Right lobe of liver (tissue), 6 donors: Measurements from ENCODE around the gene SUPV3L1. TPM values are rescaled to one million over a fixed set of nuclear protein-coding genes. Genes with fewer than 3 reads are reported as not detected.

Source experiments
- ATAC-seq, 4 donors: fragments of 200-7000 bp; cut with Tn5 transposase; one replicate each; pipeline ENCODE4 v1.9.1; 2020; ENCODE audit warnings: mild to moderate bottlenecking in 4 of 4, moderate library complexity in 4 of 4
- DNase-seq, 3 donors: peaks; one replicate each; pipeline ENCODE4 v3.0.0-alpha.2; 2020
- H3K27ac ChIP-seq, 3 donors: fragments of 200-600 bp; one replicate each; pipeline ENCODE4 v1.8.0; 2022
- H3K27me3 ChIP-seq, 2 donors: fragments of 200-600 bp; one replicate each; pipeline ENCODE4 v1.8.0; 2022
- H3K36me3 ChIP-seq, 4 donors: fragments of 200-600 bp; sonication (generic) in 1 of 4; one replicate each; pipeline versions ENCODE4 v1.5.1 to v1.8.0; 2017 to 2022; ENCODE audit warnings: control low read depth in 1 of 4
- H3K4me1 ChIP-seq, 4 donors: fragments of 200-600 bp; sonication (generic) in 1 of 4; one replicate each; pipeline versions ENCODE4 v1.5.1 to v1.8.0; 2017 to 2022; ENCODE audit warnings: control low read depth in 1 of 4
- H3K4me3 ChIP-seq, 3 donors: fragments of 200-600 bp; one replicate each; pipeline ENCODE4 v1.8.0; 2022
- H3K9me3 ChIP-seq, 4 donors: fragments of 200-600 bp; sonication (generic) in 1 of 4; one replicate each; pipeline versions ENCODE4 v1.5.1 to v1.8.0; 2017 to 2022; ENCODE audit warnings: control low read depth in 1 of 4
- POLR2A ChIP-seq: fragments of 450-650 bp; IDR thresholded peaks from one replicate; pipeline ENCODE4 v1.6.1; 2017; ENCODE audit warnings: antibody characterized with exemption, mild to moderate bottlenecking
- WGBS: methylation state at CpG from one replicate; pipeline ENCODE4 v1.1.6; 2018; ENCODE audit warnings: low coverage, low lambda C conversion rate; ENCODE audit not compliant: insufficient coverage; ENCODE audit errors: missing lambda C conversion rate; 5-methylcytosine and 5-hydroxymethylcytosine counted together
- intact Hi-C, 2 donors: fragments of 100-400 bp; cut with DNase I; formaldehyde crosslinking; loops; one replicate each; pipeline versions ENCODE4 v1.11.2 to v1.14.1; 2022
- total RNA-seq, 6 experiments: library from RNA; depleted of rRNA in 2 of 6; stranded (reverse); fragments of >200 nt in 2 of 6; fragmentation: NEBNext Ultra II Directional in 3 of 6; extraction: Animal tissue kit (Norgen Biotek cat#: 25700) in 3 of 6; gene quantifications; one replicate each; pipeline versions ENCODE4 v1.1.0 to v1.2.4, GENCODE V29; 2016 to 2023
- TF ChIP-seq, protein P1 (sequence below), 4 donors: fragments of 200-600 bp in 3 of 4; fragments of 450-650 bp in 1 of 4; IDR thresholded peaks; one replicate each; pipeline versions ENCODE4 v1.5.1 to v1.8.0; 2016 to 2022; ENCODE audit warnings: antibody characterized with exemption in 4 of 4, mild to moderate bottlenecking in 2 of 4
- donor health status: DM: no; HTN: yes; CAD: no.
- donor health status: DM: no; HTN: no; CAD: no.
- donor health status: DM: no; HTN: no; CAD: no.
- donor health status: DM: no; HTN: yes; CAD: no.
- donor health status: DM: no; HTN: yes; CAD: no.

SUPV3L1 gene
- total RNA-seq, 6 experiments from 2014 or later = 18.4 to 28.5 (median 22.6) TPM

GRCh38 chr10:69243817-69244216 lies 63.8 kb downstream of the SUPV3L1 start:
- DNase-seq = no peak
- no peaks in the 10 kb centered on the region for H3K9me3 ChIP-seq
- TF ChIP-seq, protein P1, sequence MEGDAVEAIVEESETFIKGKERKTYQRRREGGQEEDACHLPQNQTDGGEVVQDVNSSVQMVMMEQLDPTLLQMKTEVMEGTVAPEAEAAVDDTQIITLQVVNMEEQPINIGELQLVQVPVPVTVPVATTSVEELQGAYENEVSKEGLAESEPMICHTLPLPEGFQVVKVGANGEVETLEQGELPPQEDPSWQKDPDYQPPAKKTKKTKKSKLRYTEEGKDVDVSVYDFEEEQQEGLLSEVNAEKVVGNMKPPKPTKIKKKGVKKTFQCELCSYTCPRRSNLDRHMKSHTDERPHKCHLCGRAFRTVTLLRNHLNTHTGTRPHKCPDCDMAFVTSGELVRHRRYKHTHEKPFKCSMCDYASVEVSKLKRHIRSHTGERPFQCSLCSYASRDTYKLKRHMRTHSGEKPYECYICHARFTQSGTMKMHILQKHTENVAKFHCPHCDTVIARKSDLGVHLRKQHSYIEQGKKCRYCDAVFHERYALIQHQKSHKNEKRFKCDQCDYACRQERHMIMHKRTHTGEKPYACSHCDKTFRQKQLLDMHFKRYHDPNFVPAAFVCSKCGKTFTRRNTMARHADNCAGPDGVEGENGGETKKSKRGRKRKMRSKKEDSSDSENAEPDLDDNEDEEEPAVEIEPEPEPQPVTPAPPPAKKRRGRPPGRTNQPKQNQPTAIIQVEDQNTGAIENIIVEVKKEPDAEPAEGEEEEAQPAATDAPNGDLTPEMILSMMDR (IDR thresholded peaks at IDR 0.05) = no peak
- no peak for TF ChIP-seq POLR2A
- no peak overlapping the region for H3K27ac ChIP-seq
- H3K4me1 ChIP-seq = no peaks in the 10 kb centered on the region
- no peak for ATAC-seq
- 94% methylated on average over 8 of the region's 10 CpGs for WGBS
- H3K27me3 ChIP-seq = no peaks in the 10 kb centered on the region
- intact Hi-C loops = loop anchor here in 1 of 2 donors (5.0 kb wide), 1 partner anchor 148 kb away; no protein-coding TSS in a partner anchor
- H3K4me3 ChIP-seq = no peak overlapping the region
- no peaks in the 10 kb centered on the region for H3K36me3 ChIP-seq

- intact Hi-C loops = no loop called here
- WGBS = no CpG with 5 or more reads among the region's 5 CpGs
- DNase-seq (no peak), ATAC-seq (no peak)
- TF ChIP-seq, protein P1 (IDR thresholded peaks at IDR 0.05) = no peak
- TF ChIP-seq POLR2A = no peak
- no peak overlapping the region for H3K27ac ChIP-seq
- H3K27me3 ChIP-seq = no peaks in the 10 kb centered on the region
- H3K4me1 ChIP-seq = no peaks in the 10 kb centered on the region
- H3K9me3 ChIP-seq = no peaks in the 10 kb centered on the region
- no peak overlapping the region for H3K4me3 ChIP-seq
- H3K36me3 ChIP-seq = peaks cover 0 to 5% (median 0%) of the 10 kb centered on the region in 4 donors
These were observed 66.0 kb downstream of the SUPV3L1 start for GRCh38 chr10:69246036-69246435.

DNA sequence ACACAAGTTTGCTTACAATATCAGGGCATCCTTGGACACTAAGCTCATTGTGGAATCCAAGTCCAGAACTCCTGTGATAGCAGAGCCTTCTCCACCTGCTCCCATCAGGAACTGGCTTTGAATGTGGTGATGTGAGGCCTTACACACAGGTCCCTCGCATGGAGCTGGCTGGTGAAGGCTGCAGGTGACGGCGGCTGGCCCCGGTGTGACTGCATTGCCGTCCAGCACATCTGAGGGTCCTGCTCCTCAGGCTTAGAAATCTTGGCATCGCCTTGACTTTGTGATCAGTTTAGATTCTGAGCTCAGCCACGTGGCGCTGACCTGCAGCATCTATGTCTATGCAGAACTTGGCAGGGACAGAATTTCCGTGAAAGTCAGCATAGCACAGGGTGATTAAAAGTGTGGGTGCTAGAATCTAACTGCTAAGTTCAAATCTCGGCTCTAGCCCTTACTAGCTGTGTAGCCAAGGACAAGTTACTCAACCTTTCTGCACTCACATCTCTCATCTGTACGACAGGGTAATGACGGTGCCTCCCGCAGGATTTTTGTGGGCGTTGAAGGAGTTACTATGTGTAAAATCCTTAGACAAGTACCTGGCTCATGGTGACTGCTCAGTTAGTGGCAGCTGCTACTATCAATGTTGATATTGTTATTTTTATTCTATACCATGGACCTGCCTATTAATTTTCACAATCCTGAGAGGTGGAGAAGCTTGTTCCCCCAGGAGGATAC lies 66.7 kb downstream of the SUPV3L1 start:
- intact Hi-C loops = no loop called here
- H3K27ac ChIP-seq = no peak overlapping the region
- H3K27me3 ChIP-seq = no peaks in the 10 kb centered on the region
- H3K36me3 ChIP-seq = peaks cover 0 to 5% (median 0%) of the 10 kb centered on the region in 4 donors
- H3K9me3 ChIP-seq = no peaks in the 10 kb centered on the region
- no peak for TF ChIP-seq POLR2A
- TF ChIP-seq, protein P1 (IDR thresholded peaks at IDR 0.05) = no peak
- WGBS = 79% methylated on average over 5 of the region's 14 CpGs
- DNase-seq (no peak), ATAC-seq (no peak)
- H3K4me3 ChIP-seq = no peak overlapping the region
- H3K4me1 ChIP-seq = no peaks in the 10 kb centered on the region

GRCh38 chr10:69247313-69247710 lies 67.3 kb downstream of the SUPV3L1 start:
- Histone ChIP-seq H3K27me3 (no peaks in the 10 kb centered on the region), H3K36me3 (peaks cover 0 to 5% (median 0%) of the 10 kb centered on the region in 4 donors), H3K27ac (no peak overlapping the region), H3K4me3 (no peak overlapping the region), H3K4me1 (no peaks in the 10 kb centered on the region), H3K9me3 (no peaks in the 10 kb centered on the region)
- DNase-seq = no peak
- TF ChIP-seq, protein P1 (IDR thresholded peaks at IDR 0.05) = no peak
- TF ChIP-seq POLR2A = no peak
- ATAC-seq = no peak
- intact Hi-C loops = no loop called here
- 89% methylated on average over 5 of the region's 13 CpGs for WGBS
